GM18498 (cell line): ENCODE data around the gene HIRA.
"Not testable (repeated sequence)": the region's sequence is repeated elsewhere in the genome, so short reads cannot be mapped to it uniquely, and the experiment has no call there.

ENCODE experiments used
- ATAC-seq: cut with Tn5 transposase; IDR thresholded peaks from one replicate; pipeline ENCODE4 v1.9.1; 2021; ENCODE audit warnings: mild to moderate bottlenecking, moderate library complexity; ENCODE audit not compliant: unreplicated experiment

The HIRA gene

GRCh38 chr22:19387575-19387974 is 44.0 kb downstream of the HIRA start:
- ATAC-seq = no peak

GRCh38 chr22:19387038-19387437 is 44.5 kb downstream of the HIRA start:
- no peak for ATAC-seq

GRCh38 chr22:19386248-19386647 is 45.3 kb downstream of the HIRA start:
- no peak for ATAC-seq

- no peak for ATAC-seq
These were observed 46.2 kb downstream of the HIRA start for GRCh38 chr22:19385221-19385906.

GRCh38 chr22:19383292-19383691 is 48.2 kb downstream of the HIRA start:
- ATAC-seq = no peak

- no peak for ATAC-seq
These were observed 49.3 kb downstream of the HIRA start for GRCh38 chr22:19382240-19382639.

- ATAC-seq = no peak
These were observed 53.2 kb downstream of the HIRA start for GRCh38 chr22:19378344-19378674.

- ATAC-seq = no peak
These were observed 53.8 kb downstream of the HIRA start for GRCh38 chr22:19377565-19378343.

- ATAC-seq = no peak
These were observed 54.6 kb downstream of the HIRA start for GRCh38 chr22:19376971-19377370.

GRCh38 chr22:19376247-19376646 is 55.3 kb downstream of the HIRA start:
- ATAC-seq = no peak

GRCh38 chr22:19375435-19375834 is 56.1 kb downstream of the HIRA start:
- no peak for ATAC-seq

GRCh38 chr22:19374410-19374809 is 57.1 kb downstream of the HIRA start:
- no peak for ATAC-seq

- no peak for ATAC-seq
These were observed 58.1 kb downstream of the HIRA start for GRCh38 chr22:19373450-19373849.

GRCh38 chr22:19371893-19372292 is 59.6 kb downstream of the HIRA start:
- no peak for ATAC-seq

GRCh38 chr22:19368876-19369275 is 62.7 kb downstream of the HIRA start:
- no peak for ATAC-seq

- ATAC-seq = no peak
These were observed 63.7 kb downstream of the HIRA start for GRCh38 chr22:19367763-19368367.

- ATAC-seq = not testable (repeated sequence)
These were observed 68.0 kb downstream of the HIRA start for GRCh38 chr22:19363541-19363940.

- ATAC-seq = peak; percentile 79
These were observed 69.9 kb downstream of the HIRA start for GRCh38 chr22:19361501-19362103.

- ATAC-seq = no peak
These were observed 70.7 kb downstream of the HIRA start for GRCh38 chr22:19360862-19361261.

- no peak for ATAC-seq
These were observed 71.2 kb downstream of the HIRA start for GRCh38 chr22:19360300-19360792.

- ATAC-seq = no peak
These were observed 71.8 kb downstream of the HIRA start for GRCh38 chr22:19359554-19360299.
